Bladder microvascular endothelial cell (primary cell): ENCODE measurements around the gene TMEM150C. TPM values are rescaled to one million over a fixed set of nuclear protein-coding genes. Genes with fewer than 3 reads are reported as not detected.

ENCODE experiments used
- total RNA-seq: library from RNA; depleted of rRNA; stranded (reverse); fragments of >200 nt; gene quantifications from 2 replicates; pipeline ENCODE4 v1.2.3, GENCODE V29; 2014

The TMEM150C gene
- 3.9 and 9.8 TPM in 2 replicates for total RNA-seq

GRCh38 chr4:82561786-82562563 is at the start of gene TMEM150C:
TMEM150C (minus strand) TSS chr4:82561988; CDS start chr4:82504657, 57,331 bp downstream.

Other genes starting within 250 kb of the TMEM150C start
- gene HNRNPD, start 188.0 kb downstream of the TMEM150C start, total RNA-seq = 35.3 and 76.8 TPM in 2 replicates
- gene HNRNPDL, start 131.5 kb downstream of the TMEM150C start, total RNA-seq = 82.7 and 153 TPM in 2 replicates
- 34.0 and 66.1 TPM in 2 replicates for gene ENOPH1, start 131.4 kb downstream of the TMEM150C start, total RNA-seq
- gene SCD5, start 236.8 kb upstream of the TMEM150C start, total RNA-seq = 23.5 and 42.7 TPM in 2 replicates